ENCODE data around the gene ABLIM1.

DNA sequence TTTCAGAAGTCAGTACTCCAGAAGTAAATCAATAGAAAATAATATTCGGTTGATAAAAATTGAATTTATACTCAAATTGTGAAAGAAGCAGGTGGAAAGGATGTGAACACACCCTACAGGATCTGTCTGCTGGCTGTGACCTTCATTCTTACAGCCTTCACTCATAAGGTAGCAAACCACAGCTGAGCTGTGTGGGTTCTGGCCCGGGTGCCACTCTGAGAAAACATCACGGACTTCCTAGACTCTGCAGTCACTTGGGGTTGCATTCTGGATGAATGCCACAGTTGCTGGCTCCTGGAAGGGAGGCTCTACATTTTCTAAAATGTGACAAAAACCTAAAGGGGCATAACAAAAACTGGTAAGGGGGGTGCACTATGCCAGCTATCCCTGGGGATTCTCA is 36.0 kb upstream of the ABLIM1 start:
- no peak for TF ChIP-seq CTCF (IDR thresholded peaks at IDR 0.05)
- TF ChIP-seq POLR2A (IDR thresholded peaks at IDR 0.05), result no peak
